GM13977 (cell line): ENCODE data around the gene GGT5.
"Not testable (repeated sequence)": the region's sequence is repeated elsewhere in the genome, so short reads cannot be mapped to it uniquely, and the experiment has no call there.

ENCODE experiments used
- DNase-seq: peaks from one replicate; pipeline ENCODE4 v3.0.0; 2012; ENCODE audit warnings: low spot score
- CTCF ChIP-seq: IDR thresholded peaks from 2 replicates; pipeline ENCODE4 v1.5.1; 2012; ENCODE audit warnings: mild to moderate bottlenecking, control low read depth; ENCODE audit not compliant: insufficient read depth; ENCODE audit errors: extremely low read depth, missing control alignments
- in situ Hi-C: fragments of 300-500 bp; cut with MboI; formaldehyde crosslinking; loops from one replicate; pipeline ENCODE4 v1.12.0; 2022; ENCODE audit warnings: low sequenced_read_pairs, low pct_unique_long_range_greater_than_20kb, mixed read lengths, inconsistent platforms; ENCODE audit not compliant: unreplicated experiment

GGT5 gene

GRCh38 chr22:24216541-24217209 is 28.2 kb downstream of the GGT5 start:
- in situ Hi-C loops = no loop called here
- TF ChIP-seq CTCF = no peak
- peak; percentile 11 for DNase-seq

GRCh38 chr22:24214467-24215285 is 30.2 kb downstream of the GGT5 start:
- TF ChIP-seq CTCF = no peak
- DNase-seq = no peak
- in situ Hi-C loops = no loop called here

DNA sequence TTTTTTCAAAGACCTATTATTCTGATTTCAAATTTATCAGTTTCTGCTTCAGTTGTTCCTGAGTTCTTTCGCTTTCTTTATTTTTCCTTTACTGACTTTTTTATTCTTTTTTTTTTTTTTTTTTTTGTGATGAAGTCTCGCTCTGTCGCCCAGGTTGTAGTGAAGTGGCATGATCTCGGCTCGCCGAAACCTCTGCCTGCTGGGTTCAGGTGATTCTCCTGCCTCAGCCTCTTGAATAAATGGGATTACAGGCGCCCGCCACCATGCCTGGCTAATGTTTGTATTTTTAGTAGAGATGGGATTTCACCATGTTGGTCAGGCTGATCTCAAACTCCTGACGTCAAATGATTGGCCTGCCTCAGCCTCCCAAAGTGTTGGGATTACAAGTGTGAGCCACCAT is 31.8 kb downstream of the GGT5 start:
- in situ Hi-C loops, DNase-seq: not testable (repeated sequence)

DNA sequence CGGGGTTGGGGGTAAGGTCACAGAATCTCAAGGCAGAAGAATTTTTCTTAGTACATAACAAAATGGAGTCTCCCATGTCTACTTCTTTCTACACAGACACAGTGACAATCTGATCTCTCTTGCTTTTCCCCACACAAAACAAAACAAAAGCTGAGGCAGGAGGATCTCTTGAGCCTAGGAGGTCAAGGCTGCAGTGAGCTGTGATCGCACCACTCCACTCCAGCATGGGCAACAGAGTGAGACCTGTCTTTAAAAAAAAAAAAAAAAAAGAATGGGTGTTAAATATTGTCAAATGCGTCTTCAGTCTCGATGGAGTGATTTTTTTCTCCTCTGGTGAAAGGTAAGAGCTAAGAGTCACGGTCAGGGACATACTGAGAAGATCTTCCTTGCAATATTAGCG is 33.2 kb downstream of the GGT5 start:
- in situ Hi-C loops, DNase-seq: not testable (repeated sequence)

DNA sequence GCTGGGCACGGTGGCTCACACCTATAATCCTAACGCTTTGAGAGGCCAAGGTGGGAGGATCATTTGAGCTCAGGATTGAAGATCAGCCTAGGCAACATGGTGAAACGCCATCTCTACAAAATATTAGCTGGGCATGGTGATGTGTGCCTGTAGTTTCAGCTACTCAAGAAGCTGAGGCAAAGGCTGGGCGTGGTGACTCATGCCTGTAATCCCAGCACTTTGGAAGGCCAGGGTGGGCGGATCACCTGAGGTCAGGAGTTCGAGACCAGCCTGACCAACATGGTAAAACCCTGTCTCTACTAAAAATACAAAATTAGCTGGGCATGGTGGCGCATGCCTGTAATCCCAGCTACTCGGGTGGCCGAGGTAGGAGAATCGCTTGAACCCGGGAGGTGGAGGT is 34.5 kb downstream of the GGT5 start:
- in situ Hi-C loops, DNase-seq: not testable (repeated sequence)

DNA sequence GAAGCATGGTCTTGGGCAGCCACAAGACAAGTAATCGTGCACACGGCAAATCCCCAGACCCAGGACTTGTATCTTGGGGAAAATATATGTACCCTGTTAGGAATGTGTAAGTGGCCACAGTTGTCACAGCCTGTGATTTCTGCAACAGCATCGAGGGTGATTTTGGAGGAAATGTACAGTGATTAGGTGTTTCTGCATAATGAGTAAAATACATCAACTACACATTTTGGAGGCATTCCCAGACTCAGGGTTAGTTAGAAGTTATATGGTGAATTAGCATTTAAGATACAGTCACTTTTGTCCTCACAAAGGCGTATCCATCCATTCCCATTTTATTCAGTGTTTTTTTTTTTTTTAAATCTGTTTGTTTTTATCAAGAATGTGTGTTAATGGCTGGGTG is 35.2 kb downstream of the GGT5 start:
- no peak for TF ChIP-seq CTCF
- no peak for DNase-seq
- in situ Hi-C loops = no loop called here

- in situ Hi-C loops = no loop called here
- TF ChIP-seq CTCF = no peak
- no peak for DNase-seq
Measured at GRCh38 chr22:24209016-24209415, 35.9 kb downstream of the GGT5 start.

- TF ChIP-seq CTCF = no peak
- DNase-seq = no peak
- in situ Hi-C loops = no loop called here
Measured at GRCh38 chr22:24208012-24208749, 36.7 kb downstream of the GGT5 start.
